Measurements from ENCODE around the gene RBM20.

Gene RBM20

DNA sequence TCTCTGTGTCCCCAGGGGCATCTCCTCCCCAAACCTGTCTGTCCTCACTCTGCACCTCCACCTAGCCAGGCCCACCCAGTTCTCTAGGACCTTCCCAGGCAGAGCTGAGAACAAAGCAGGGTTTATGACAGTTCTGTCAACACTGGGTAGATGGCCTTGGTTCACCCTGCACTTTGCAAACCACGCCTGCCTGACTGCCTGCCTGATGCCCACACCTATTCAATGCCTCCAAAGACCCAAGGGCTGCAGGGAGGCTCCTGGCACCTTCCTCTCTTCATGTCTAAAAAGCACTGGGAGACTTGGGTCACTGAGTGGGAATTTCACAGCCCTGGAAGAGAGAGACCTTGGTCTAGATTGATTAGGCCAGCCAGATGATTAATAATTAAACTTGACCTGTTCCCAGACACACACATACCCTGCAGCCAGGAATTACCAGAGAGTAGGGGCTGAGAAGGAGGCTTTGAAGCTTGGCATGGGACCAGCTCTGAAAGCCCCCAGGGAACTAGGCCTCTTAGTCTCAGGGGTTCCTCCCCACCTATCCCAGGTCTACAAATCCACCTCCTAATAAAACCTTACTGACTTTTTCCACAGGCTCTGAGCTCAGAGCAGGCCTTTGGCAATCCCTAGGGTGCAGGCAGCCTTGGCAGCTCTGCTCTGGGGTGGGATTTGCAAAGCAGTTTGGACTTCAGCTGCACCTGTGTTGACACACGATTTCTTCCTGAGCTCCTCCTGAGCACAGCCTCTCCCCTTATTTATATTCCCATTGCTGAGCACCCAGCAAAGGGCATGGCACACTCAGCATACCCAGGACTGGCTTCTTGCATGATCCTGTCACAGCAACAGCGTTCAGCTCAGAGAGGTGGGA lies 201.9 kb downstream of the RBM20 start:
- ChIA-PET CTCF (interaction anchor here (0.7 to 2.4 kb wide), 5 partner anchors 12 to 107 kb away, joined by 3 to 6 read pairs (median 3); no protein-coding TSS in a partner anchor), POLR2A (no interaction called here)
- no peak for DNase-seq (ENCODE audit: low read depth, low spot score)
- H3K4me3 ChIP-seq (ENCODE audit: low read depth, low read length) = no peak overlapping the region
- TF ChIP-seq, protein P1, sequence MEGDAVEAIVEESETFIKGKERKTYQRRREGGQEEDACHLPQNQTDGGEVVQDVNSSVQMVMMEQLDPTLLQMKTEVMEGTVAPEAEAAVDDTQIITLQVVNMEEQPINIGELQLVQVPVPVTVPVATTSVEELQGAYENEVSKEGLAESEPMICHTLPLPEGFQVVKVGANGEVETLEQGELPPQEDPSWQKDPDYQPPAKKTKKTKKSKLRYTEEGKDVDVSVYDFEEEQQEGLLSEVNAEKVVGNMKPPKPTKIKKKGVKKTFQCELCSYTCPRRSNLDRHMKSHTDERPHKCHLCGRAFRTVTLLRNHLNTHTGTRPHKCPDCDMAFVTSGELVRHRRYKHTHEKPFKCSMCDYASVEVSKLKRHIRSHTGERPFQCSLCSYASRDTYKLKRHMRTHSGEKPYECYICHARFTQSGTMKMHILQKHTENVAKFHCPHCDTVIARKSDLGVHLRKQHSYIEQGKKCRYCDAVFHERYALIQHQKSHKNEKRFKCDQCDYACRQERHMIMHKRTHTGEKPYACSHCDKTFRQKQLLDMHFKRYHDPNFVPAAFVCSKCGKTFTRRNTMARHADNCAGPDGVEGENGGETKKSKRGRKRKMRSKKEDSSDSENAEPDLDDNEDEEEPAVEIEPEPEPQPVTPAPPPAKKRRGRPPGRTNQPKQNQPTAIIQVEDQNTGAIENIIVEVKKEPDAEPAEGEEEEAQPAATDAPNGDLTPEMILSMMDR (IDR thresholded peaks at IDR 0.05; ENCODE audit: insufficient read depth, low read length, missing control alignments) = no peak

GRCh38 chr10:110847374-110847773 lies 203.2 kb downstream of the RBM20 start:
- DNase-seq (ENCODE audit: low read depth, low spot score) = no peak
- TF ChIP-seq, protein P1 (IDR thresholded peaks at IDR 0.05; ENCODE audit: insufficient read depth, low read length, missing control alignments) = no peak
- CTCF ChIA-PET = no interaction called here
- POLR2A ChIA-PET = no interaction called here
- no peak overlapping the region for H3K4me3 ChIP-seq (ENCODE audit: low read depth, low read length)

DNA sequence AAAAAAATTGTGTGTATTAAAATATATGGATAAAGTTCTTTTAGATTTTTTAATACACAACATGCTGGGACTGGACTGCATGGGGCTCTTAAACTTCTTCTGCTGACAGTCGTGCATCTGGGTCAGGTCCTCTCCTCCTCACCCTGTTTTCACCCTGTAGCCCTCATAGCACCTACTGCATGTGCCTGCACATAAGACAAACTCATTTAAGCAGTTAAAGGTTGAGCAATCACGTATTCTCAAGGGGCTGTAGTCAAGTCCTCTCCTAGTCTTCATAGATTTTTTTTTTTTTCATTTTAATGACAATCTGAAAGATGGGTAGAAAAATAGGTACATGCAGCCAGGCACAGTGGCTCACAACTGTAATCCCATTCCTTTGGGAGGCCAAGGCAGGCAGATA lies 204.0 kb downstream of the RBM20 start:
- DNase-seq (ENCODE audit: low read depth, low spot score) = no peak
- TF ChIP-seq, protein P1 (IDR thresholded peaks at IDR 0.05; ENCODE audit: insufficient read depth, low read length, missing control alignments) = no peak
- no peak overlapping the region for H3K4me3 ChIP-seq (ENCODE audit: low read depth, low read length)
- POLR2A ChIA-PET = no interaction called here
- CTCF ChIA-PET = no interaction called here

- TF ChIP-seq, protein P1 (IDR thresholded peaks at IDR 0.05; ENCODE audit: insufficient read depth, low read length, missing control alignments) = no peak
- ChIA-PET CTCF (no interaction called here), POLR2A (no interaction called here)
- no peak overlapping the region for H3K4me3 ChIP-seq (ENCODE audit: low read depth, low read length)
- DNase-seq (ENCODE audit: low read depth, low spot score) = no peak
Measured at GRCh38 chr10:110850099-110850498, 206.0 kb downstream of the RBM20 start.

GRCh38 chr10:110851020-110851612 lies 207.0 kb downstream of the RBM20 start:
- H3K4me3 ChIP-seq (ENCODE audit: low read depth, low read length) = no peak overlapping the region
- ChIA-PET POLR2A (no interaction called here), CTCF (interaction anchor here (1.1 to 1.2 kb wide), 2 partner anchors 11 to 13 kb away, joined by 3 read pairs; no protein-coding TSS in a partner anchor)
- no peak for DNase-seq (ENCODE audit: low read depth, low spot score)
- TF ChIP-seq, protein P1 (IDR thresholded peaks at IDR 0.05; ENCODE audit: insufficient read depth, low read length, missing control alignments) = no peak

DNA sequence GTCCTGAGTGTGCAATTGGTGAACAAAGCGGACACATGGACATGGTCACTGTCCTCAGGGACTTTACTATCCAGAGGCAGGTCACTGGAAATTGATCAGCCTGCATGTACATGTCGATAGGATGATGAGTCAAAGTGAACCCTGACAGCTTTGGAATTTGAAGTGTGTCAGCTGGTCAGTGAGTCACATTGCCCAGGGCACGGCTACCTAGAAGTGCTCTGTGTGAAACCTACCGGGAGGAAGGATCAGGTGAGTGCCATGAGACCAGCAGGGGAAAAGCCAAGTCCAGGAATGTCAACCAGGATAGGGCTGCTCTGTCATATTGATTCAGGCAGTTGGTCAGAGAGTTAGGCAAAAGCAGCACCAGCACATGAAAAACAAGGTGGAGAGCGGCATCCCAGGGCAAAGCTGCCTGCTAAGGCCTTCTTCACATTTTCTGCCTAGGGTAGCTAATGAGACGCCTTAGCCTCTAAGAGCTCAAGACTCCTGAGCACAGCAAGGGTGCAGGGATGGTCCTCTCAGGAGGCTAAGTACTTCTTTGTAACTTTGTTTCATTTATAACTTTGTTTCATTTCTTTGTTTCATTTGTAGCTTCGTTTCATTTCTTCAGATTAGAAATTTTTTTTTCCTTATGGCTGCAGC lies 208.2 kb downstream of the RBM20 start:
- CTCF ChIA-PET = interaction anchor here (0.9 to 1.5 kb wide), 4 partner anchors 12 to 44 kb away, joined by 3 read pairs; no protein-coding TSS in a partner anchor
- DNase-seq (ENCODE audit: low read depth, low spot score) = no peak
- no peak overlapping the region for H3K4me3 ChIP-seq (ENCODE audit: low read depth, low read length)
- TF ChIP-seq, protein P1 (IDR thresholded peaks at IDR 0.05; ENCODE audit: insufficient read depth, low read length, missing control alignments) = no peak
- POLR2A ChIA-PET = no interaction called here

Measured in AG04449 (cell line).